ENCODE data around the gene CD40. TPM values are rescaled to one million over a fixed set of nuclear protein-coding genes. Genes with fewer than 3 reads are reported as not detected.
A peak's percentile ranks its signal among the peaks of the same experiment; 100 is the strongest.
"Not testable (repeated sequence)": the region's sequence is repeated elsewhere in the genome, so short reads cannot be mapped to it uniquely, and the experiment has no call there.

Gene CD40
- total RNA-seq, 1 donor from 2014 or later = 57.6 TPM

GRCh38 chr20:46089167-46089416, 29.0 kb upstream of the CD40 start:
- DNase-seq (ENCODE audit: low read depth) = no peak
- TF ChIP-seq CTCF (IDR thresholded peaks at IDR 0.05; ENCODE audit: insufficient read depth, low read length, poor library complexity, severe bottlenecking) = no peak

GRCh38 chr20:46089417-46090388, 28.4 kb upstream of the CD40 start, which contains the start of gene NCOA5:
TSS of gene NCOA5 (minus strand) at chr20:46089962. CDS start at chr20:46079424, 10,538 bp downstream.
- peak; percentile 73 for DNase-seq (ENCODE audit: low read depth)
- Histone ChIP-seq H3K36me3 (ENCODE audit: control insufficient read depth, insufficient read depth, low read length) (no peaks in the 10 kb centered on the region), H3K27me3 (ENCODE audit: control insufficient read depth, insufficient read depth, low read length) (no peaks in the 10 kb centered on the region), H3K4me3 (ENCODE audit: low read depth, low read length) (peak within 1 kb of the TSS; percentile 96)
- no peak for TF ChIP-seq CTCF (IDR thresholded peaks at IDR 0.05; ENCODE audit: insufficient read depth, low read length, poor library complexity, severe bottlenecking)

More at GRCh38 chr20:46089167-46089416, 29.0 kb upstream of the CD40 start:
- Histone ChIP-seq H3K4me3 (ENCODE audit: low read depth, low read length) (peak overlapping the region; percentile 96), H3K36me3 (ENCODE audit: control insufficient read depth, insufficient read depth, low read length) (no peaks in the 10 kb centered on the region), H3K27me3 (ENCODE audit: control insufficient read depth, insufficient read depth, low read length) (no peaks in the 10 kb centered on the region)

- H3K4me3 ChIP-seq (ENCODE audit: low read depth, low read length); H3K27me3 ChIP-seq (ENCODE audit: control insufficient read depth, insufficient read depth, low read length); H3K36me3 ChIP-seq (ENCODE audit: control insufficient read depth, insufficient read depth, low read length); DNase-seq (ENCODE audit: low read depth): not testable (repeated sequence)
Observed at GRCh38 chr20:46091622-46092535, 26.2 kb upstream of the CD40 start.

- no peaks in the 10 kb centered on the region for H3K36me3 ChIP-seq (ENCODE audit: control insufficient read depth, insufficient read depth, low read length)
- H3K4me3 ChIP-seq (ENCODE audit: low read depth, low read length) = no peak overlapping the region
- no peaks in the 10 kb centered on the region for H3K27me3 ChIP-seq (ENCODE audit: control insufficient read depth, insufficient read depth, low read length)
- TF ChIP-seq CTCF (IDR thresholded peaks at IDR 0.05; ENCODE audit: insufficient read depth, low read length, poor library complexity, severe bottlenecking) = peak; percentile 3
- no peak for DNase-seq (ENCODE audit: low read depth)
Observed at GRCh38 chr20:46093531-46093930, 24.6 kb upstream of the CD40 start.

- H3K27me3 ChIP-seq (ENCODE audit: control insufficient read depth, insufficient read depth, low read length) = peaks cover 22% of the 10 kb centered on the region
Observed at GRCh38 chr20:46099491-46100287, 18.4 kb upstream of the CD40 start.

GRCh38 chr20:46100444-46100843, 17.7 kb upstream of the CD40 start:
- H3K36me3 ChIP-seq (ENCODE audit: control insufficient read depth, insufficient read depth, low read length); H3K4me3 ChIP-seq (ENCODE audit: low read depth, low read length); DNase-seq (ENCODE audit: low read depth): not testable (repeated sequence)
- H3K27me3 ChIP-seq (ENCODE audit: control insufficient read depth, insufficient read depth, low read length) = peaks cover 22% of the 10 kb centered on the region

More at GRCh38 chr20:46099491-46100287, 18.4 kb upstream of the CD40 start:
- DNase-seq (ENCODE audit: low read depth) = no peak
- Histone ChIP-seq H3K36me3 (ENCODE audit: control insufficient read depth, insufficient read depth, low read length) (no peaks in the 10 kb centered on the region), H3K4me3 (ENCODE audit: low read depth, low read length) (no peak overlapping the region)
- TF ChIP-seq CTCF (IDR thresholded peaks at IDR 0.05; ENCODE audit: insufficient read depth, low read length, poor library complexity, severe bottlenecking) = peak; percentile 21
